HG03097 (cell line): ENCODE results near the gene IFT52.
A peak's percentile ranks its signal among the peaks of the same experiment; 100 is the strongest.
"Not testable (repeated sequence)": the region's sequence is repeated elsewhere in the genome, so short reads cannot be mapped to it uniquely, and the experiment has no call there.

Source experiments
- ATAC-seq: cut with Tn5 transposase; IDR thresholded peaks from one replicate; pipeline ENCODE4 v1.9.1; 2021; ENCODE audit not compliant: unreplicated experiment, low FRiP score

The IFT52 gene

DNA sequence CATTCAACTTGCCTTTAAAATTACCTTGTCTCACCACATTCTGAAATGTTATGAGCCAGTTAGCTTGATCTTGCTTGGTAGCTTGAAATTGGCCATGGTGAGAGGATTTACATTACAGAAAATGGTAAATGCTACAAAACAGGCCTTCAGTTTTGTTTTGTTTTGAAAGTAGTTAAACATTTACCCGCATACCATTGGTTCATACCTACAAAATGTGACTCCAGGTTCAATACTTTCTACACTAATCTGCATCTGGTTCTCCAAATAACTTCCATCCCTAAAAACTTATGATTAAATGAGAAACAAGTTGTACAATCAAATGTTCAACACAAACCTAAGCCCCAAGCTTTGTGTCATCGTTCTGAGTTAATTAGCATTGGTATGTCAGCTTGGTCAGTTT, 45.7 kb downstream of the IFT52 start:
- ATAC-seq: no peak

DNA sequence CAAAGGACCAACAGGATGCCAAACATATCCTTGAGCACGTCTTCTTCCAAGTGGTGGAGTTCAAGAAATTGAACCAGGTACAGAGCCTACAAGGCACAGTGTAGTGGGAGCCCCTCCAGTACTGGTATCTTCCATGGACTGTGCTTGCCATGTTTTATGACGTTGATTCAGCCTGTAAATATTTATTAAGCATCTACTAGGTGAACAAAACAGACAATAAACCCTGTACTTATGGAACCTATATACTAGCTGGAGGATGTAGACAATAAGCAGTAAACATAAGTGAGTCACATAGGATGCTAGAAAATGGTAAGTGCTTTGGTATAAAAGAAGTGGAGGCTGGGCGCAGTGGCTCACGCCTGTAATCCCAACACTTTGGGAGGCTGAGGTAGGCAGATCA, 51.8 kb downstream of the IFT52 start:
- ATAC-seq: no peak

DNA sequence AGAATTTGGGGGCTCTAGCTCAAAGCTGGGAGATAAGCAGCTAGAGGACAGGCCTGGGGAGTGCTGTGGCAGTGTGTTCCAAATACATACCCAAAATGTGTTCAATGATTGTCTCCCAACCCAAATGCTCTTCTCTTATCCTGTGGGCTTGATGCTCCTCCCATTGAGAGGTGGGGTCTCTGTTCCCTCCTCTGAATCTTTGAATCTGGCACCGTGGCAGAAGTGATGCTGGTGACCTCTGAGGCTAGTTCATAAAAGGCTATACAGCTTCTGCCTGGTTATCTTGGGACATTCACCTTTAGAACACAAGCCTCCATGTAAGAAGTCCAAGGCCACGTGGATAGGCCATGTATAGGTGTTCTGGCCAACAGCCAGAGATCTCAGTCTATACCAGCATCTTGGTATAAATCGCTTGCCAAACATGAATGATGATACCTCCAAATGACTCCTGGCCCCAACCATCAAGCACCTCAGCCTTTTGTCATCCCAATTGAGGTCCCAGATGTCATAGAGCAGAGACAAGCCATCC, 60.3 kb downstream of the IFT52 start:
- ATAC-seq: no peak

DNA sequence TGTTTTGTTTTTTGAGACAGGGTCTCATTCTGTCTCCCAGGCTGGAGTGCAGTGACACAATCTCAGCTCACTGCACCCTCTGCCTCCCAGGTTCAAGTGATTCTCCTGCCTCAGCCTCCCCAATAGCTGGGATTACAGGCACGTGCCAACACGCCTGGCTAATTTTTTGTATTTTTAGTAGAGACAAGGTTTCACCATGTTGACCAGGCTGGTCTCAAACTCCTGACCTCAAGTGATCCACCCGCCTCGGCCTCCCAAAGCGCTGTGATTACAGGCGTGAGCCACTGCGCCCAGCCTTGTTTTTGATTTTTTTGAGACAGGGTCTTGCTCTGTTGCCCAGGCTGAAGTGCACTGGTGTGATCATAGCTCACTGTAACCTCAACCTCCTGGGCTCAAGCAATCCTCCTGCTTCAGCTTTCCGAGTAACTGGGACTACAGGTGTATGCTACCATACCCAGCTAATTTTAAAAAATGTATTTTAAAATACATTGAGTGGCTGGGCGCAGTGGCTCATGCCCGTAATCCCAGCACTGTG, 61.0 kb downstream of the IFT52 start:
- not testable (repeated sequence) for ATAC-seq

DNA sequence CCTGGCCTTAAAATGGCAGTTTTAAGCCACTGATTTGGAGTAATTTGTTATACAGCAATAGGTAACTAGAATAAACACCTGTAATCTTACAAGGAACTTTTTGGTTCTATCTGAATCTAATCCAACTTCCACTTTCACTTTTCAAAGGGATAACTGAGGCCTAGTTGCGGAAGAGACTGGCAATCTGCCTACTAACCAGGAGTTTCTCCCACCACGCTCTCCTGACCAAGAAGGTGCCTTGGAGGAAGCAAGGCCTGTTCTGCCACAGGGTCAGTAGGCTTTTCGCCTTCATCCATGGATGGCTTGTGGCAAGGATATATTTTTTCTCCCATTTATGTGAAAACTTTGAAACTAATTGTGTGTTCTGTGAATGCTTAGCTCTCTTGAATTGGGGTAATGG, 63.2 kb downstream of the IFT52 start:
- ATAC-seq: no peak

DNA sequence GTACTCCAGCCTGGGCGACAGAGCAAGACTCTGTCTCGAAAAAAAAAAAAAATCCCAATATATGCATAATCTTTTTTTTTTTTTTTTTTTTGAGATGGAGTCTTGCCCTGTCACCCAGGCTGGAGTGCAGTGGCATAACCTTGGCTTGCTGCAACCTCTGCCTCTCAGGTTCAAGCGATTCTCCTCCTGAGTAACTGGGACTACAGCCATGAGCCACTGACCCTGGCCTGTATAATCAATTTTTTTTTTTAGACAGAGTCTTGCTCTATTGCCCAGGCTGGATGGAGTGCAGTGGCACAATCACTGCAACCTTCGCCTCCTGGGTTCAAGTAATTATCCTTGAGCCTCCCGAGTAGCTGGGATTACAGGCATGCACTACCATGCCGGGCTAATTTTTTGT, 64.4 kb downstream of the IFT52 start:
- not testable (repeated sequence) for ATAC-seq

DNA sequence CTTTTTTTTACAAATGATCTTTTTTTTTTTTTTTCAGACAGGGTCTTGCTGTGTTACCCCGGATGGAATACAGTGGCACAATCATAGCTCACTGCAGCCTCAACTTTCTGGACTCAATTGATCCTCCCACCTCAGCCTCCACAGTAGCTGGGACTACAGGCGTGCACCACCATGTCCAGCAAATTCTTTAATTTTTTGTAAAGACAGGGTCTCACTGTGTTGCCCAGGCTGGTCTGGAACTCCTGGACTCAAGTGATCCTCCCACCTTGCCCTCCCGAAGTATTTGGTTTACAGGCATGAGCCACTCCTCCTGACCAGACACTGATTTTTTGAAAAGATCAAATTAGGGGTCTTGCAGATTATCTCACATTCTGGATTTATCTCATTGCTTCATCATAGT, 65.2 kb downstream of the IFT52 start:
- ATAC-seq: no peak

DNA sequence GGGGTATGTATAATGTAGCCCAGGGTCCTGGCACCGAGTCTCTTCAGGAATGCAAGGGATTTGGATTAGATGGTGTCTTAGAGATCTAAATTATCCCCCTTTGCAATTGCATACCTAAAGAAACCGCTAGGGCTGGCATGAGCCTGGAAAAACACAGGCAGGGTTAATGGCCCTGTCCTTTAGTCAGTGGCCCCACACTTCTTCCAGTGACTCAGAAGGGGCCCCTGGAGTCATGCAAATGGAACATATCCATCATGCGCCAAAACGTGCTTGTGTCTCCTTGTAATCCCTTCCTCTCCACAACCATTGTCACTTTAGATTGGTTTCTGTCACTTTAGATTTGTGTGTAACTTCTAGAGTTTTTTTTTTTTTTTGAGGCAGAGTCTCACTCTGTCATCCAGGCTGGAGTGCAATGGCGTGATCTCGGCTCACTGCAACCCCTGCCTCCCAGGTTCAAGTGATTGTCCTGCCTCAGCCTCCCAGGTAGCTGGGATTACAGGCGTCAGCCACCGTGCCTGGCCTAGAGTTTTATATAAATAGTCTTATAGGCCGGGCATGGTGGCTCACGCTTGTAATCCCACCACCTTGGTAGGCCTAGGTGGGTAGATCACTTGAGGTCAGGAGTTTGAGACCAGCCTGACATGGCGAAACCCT, 67.5 kb downstream of the IFT52 start:
- ATAC-seq: no peak

DNA sequence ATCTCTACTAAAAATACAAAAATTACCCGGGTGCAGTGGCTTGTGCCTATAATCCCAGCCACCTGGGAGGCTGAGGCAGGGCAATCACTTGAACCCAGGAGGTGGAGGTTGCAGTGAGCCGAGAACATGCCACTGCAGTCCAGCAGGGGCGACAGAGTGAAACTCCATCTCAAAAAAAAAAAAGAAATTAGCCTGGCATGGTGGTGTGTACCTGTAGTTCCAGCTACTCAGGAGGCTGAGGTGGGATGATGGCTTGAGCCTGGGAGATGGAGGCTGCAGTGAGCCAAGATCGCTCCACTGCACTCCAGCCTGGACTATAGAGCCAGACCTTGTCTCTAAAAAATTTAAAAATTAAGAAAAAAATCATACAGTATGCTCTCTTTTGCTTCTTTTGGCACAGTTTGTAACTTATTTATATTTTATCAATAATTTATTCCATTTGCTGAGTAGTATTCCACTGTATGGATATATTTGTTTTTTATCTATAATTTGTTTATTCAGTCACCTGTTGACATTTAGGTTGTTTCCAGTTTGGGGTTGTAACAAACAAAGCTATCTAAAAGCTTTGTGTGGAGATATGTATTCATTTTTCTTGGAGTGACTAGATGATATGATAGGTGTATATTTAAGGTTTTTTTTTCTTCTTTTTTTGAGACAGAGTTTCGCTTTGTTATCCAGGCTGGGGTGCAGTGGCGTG, 68.1 kb downstream of the IFT52 start:
- no peak for ATAC-seq

DNA sequence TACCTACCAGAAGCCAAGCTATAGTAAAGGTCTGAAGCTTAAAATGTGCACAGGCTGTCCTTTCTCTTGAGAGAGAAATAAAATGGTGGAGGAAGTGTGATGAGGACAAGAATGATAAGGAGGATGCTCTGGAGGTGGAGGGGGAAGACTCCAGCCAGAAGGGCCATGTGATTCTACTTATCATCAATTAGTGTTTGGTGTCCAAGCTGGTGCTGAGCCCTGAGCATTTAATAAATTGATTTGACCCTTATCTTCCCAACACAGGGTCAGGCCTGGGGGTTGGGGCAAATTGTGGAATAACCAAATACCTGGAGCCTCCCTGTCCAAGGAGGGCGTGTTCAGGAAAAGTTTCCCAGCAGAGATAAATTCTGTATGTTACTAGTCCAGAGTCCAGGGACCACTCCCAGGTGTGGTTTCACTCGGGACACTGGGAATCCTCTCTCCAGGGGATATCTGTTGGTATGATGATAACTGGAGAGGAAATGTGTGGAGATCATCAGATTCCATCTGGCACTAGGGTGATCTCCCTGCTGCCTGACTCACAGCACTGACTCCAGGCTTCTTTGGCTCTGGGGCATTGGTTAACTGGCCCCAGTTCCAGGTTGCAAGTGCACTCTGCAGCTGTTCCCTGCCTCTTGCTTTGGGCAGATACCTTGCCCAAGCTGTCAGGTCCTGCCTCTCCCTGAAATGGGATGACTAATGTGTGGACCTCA, 72.4 kb downstream of the IFT52 start:
- ATAC-seq: no peak

DNA sequence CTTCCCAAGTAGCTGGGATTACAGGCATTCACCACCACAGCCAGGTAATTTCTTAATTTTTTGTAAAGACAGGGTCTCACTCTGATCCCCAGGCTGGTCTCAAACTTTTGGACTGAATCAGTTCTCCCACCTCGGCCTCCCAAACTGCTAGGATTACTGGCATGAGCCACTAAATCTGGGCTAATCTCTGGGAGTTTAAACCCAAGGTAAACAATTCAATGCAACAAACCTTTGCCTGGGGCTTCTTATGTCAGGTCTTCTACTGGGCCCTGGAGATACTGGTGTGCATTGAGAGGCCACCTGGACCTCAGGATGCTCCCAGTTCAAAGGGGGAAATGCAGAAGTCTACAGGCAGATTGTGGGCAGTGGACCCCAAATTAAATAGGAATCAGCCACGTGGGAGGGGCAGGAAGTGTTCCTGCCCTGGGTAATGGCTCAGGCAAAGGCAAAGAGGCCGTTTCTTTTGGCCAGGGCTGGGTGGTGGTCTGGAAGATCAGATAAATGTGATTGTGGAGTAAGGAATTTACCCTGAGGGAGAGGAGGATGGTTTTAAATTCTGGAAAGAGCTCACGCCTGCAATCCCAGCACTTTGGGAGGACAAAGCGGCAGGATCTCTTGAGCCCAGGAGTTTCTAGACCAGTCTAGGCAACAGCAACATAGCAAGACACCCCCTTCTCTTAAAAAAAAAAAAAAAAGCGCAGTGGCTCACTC, 74.9 kb downstream of the IFT52 start:
- no peak for ATAC-seq

DNA sequence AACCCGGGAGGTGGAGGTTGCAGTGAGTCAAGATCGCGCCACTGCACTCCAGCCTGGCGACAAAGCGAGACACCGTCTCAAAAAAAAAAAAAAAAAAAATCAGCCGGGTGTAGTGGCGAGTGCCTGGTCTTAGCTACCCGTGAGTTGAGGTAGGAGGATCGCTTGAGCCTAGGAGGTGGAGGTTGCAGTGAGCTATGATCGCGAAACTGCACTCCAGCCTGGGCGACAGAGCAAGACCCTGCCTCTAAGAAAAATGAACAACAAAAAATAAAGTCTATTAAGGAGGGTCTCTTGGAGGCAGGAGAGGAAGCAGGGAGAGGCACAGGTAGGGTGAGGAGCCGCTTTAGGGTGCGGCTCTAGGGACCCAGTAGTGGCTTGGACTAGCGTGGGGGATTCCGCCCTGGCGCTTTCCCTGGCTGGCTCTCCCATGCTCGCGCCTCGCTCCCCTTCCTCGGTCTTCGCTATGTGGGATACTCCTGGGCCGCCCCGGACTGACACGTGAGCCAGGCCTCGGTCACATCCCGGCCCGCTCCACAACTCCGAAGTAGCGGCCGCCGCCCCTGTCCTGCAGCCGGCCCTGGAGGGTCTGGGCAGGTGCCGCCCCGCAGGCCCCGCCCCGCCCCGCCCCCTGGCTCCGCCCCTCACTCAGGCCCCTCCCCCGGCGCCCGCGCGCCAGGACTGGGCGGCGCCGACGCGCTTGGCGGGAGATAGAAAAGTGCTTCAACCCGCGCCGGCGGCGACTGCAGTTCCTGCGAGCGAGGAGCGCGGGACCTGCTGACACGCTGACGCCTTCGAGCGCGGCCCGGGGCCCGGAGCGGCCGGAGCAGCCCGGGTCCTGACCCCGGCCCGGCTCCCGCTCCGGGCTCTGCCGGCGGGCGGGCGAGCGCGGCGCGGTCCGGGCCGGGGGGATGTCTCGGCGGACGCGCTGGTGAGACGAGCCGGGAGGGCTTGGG, 75.9 kb downstream of the IFT52 start, which contains the start of gene MYBL2:
TSS of gene MYBL2 (plus strand) at position 739 of the 953 bp plus-strand sequence. CDS start at position 909, 170 bp downstream.
- ATAC-seq: peak; percentile 56

DNA sequence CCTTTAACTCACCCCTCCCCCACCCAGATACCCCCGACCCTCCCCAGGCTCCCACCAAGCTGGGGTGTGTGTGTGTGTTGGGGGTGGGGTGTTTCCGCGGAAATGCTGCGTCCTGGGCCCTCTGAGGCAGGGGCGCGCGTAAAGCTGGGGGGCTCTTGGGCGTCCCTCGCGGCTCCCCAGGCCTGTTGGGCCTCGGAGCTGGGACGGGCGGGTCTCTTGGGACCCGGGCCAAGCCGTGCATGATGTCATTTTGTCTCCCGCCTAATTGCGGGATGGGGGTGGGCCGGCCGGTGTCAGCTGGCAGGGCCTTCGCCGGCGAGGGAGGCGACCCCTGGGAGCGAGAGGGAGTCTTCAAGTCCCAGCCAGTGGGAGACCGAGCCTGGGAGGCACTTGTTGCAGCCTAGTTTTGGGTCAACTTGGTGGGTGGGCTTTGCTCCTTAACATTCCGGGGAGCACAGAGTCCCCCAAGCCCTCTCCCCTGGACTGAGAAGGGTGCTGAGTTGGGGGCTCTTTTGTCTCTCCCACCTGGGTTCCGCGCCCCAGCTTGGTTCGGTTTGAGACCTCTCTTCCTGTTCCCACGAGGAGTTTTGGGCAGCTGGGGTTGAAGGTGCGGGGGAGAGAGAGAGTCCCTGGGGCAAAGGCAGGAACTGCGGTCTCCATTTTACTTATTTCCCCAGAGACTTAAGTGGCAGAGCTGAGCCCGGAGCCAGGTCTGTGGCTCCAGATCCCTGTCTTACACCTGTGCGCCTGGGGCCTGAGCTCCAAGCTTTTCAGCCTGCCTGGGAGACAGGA, 76.8 kb downstream of the IFT52 start:
- peak; percentile 44 for ATAC-seq

DNA sequence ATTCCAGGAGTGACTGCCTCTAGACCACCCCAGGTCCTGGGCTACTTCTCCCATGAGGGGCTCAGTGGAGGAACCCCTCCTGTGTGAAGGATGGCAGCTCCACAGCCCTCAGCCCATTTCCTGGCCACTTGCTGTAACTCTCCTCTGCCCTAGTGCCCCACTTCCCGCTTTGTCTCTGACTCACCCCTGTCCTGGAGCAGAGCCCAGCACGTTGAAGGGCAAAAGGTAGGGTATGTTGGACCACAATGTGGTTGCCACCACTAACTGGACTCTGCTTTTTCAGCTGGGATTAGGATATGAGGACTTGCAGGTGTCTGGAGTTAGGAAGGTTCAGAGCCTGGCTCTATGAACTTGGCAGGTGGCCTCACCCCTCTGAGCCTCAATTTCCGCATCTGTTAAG, 78.6 kb downstream of the IFT52 start:
- no peak for ATAC-seq

DNA sequence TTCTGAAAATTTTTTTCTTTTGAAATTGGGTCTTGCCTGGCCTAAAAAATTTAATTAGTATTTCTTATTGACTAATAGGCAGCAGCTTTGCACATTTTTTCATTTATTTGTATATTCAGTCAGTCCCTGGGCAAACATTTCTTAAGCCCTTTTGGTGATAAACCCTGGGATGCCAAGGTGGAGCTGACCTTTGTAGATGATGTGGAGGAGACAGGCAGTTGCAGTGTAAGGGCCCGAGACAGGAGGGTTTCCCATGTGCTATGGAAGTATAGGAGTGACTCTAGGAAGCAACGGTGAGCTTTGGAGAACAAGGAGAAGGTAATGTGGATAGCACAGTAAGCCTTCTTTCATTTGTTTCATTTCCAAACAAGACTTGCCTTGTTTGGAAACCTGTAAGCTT, 79.7 kb downstream of the IFT52 start:
- ATAC-seq: no peak

DNA sequence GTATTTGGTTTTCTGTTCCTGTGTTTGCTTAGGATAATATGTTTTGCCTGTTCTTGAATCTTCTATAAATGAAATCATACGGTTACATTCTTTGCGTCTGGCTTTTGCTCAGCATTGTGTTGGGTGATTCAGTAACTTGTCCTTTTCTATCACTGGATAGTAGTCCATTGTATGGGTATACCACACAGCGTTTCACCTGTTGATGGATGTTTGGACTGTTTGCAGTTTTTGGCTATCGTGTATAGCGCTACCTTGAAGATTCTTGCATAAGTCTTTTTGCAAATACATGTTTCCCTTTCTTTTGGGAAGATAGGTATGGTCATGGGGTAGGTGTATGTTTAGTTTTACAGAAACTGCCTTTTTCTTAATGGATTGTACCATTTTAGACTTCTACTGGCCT, 85.6 kb downstream of the IFT52 start:
- no peak for ATAC-seq

DNA sequence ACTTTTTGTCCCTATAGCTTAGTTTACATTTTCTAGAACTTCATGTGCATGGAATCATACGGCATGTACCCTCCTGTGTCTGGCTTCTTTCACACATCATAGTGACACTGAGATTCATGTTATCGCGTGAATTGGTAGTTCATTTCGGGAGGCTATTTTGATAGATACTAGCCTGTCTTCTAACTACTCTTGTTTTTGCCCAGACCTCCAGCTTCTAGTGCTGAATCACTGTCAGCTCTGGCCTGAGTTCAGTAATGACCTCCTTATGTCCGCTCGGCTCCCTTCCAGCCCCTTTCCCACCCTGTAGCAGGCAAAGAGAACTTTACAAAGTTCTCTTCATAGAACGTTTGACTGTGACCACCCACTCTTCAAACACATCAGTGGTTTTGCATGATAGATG, 90.2 kb downstream of the IFT52 start:
- ATAC-seq: no peak

DNA sequence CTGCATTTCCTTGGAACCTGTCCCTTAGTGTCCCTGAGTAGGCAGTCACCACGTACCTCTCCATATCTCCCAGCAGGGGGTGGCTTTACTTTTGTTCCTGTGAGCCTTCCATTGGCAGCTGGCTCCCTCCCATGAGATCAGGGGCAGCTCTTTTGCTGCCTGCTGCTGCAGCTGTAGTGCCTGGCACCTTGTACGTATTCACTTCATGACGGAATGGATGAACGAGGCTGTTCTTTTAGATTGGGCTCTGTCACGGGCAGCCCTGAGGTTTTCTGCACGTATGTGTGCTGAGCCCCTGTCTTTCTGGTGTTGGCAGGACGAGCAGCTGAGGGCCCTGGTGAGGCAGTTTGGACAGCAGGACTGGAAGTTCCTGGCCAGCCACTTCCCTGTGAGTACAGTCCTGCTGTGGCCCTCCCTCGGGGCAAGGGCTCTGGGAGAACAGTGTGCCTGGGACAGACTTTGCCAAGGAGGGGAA, 90.8 kb downstream of the IFT52 start:
- peak; percentile 21 for ATAC-seq

DNA sequence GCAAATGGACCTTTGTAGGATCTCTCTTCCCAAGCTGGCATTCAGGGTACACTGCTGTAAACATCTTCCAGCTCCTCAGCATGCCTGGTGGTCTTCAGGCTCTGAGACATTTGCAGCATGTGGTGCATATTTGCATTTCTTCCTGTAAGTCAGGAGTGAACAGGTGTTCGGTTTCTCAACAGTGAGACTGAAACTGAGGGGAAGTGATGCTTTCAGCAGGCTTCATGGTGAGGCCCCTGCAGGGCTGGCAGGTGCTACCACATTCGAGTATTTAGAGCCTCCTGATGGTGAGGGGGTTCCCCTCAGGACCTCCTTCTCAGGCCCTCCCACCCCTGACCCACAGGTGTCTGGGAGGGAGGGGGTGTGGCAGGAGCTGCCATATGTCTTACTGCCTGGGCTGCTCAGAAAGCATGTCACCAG, 91.3 kb downstream of the IFT52 start:
- peak; percentile 95 for ATAC-seq
